GM19238 (cell line): ENCODE data around the gene AUP1.

Experiments used
- DNase-seq: peaks from one replicate; pipeline ENCODE4 v3.0.0; 2011; ENCODE audit warnings: low spot score; ENCODE audit not compliant: insufficient read length

AUP1 gene

DNA sequence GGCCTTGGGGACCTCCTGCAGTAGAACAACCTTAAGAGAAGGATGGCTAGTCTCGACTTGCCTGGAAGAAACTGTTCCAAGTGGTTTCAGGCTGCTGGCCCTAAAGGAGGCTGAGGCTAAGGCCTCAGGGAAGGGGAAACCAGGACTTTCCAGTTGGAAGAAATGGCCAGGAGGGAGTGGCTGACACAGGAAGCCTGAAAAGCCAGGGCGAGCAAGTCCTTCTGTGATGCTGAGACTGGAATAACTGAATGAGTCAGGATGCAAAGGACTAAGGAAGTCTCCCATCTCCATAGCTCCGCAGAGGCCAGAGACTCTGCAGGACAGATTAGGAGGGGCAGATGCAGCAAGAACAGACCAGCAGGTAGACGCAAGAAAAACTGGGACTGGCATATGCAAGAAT lies 7.6 kb upstream of the AUP1 start:
- DNase-seq = no peak

DNA sequence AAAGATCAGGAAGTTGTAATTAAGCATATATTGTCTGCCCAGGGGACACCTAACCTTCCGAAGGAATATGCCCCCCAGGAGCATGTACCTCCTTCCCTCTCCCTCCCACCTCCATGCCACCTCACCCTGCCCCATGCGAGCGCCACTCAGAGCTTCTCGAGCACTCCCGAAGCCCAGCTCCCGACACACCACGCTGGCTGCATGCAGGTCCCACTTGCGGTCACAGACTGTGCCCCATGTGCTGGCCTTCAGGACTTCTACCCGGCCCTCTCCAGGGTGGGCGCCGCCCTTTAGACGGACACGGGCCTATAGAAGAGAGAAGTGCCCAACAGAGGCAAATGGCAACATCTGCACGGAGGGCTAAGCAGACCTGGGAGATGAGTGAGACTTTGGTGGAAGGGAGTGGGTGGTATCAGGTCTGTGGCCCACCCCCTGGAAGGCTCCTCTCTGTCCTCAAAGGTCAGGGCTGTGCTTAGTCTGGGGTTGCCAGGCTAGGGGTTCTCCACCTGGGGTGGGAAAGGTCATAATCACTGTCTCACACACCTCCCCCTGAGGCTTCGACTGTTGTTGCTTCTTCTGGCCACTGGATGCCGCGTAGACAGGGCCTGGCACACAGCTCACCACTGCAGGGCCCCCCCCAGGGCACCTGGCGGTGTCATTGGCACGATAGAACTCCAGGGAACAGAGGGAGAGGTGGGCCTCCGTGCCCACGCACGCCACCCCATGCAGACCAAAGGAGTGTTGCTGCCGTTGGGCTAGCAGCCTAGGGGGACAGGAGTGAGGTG lies 6.9 kb upstream of the AUP1 start:
- DNase-seq = no peak

DNA sequence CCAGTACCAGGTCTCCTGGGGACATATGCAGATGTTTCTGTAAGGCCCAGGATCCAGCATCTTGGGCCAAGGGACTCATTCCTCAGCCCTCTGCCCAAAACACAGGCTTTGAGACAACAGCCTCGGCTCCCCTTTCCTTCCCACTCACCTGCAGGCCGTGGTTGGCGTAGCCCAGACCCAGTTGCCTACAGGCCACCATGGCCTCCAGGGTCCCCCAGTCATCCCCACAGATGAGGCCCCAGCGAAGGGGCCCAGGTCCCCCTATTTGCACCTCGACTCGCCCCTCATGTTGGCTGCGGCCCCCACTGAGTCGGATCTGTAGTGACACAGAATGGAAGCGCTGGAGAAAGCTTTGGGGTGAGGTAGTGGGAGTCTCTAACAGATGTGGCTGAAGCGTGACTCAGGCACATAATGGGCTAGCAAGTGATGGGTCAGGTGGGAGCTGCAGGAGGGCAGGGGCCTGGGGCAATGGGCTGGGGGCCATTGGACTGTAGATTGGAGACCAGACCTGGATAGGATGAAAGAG lies 6.0 kb upstream of the AUP1 start:
- DNase-seq = no peak

DNA sequence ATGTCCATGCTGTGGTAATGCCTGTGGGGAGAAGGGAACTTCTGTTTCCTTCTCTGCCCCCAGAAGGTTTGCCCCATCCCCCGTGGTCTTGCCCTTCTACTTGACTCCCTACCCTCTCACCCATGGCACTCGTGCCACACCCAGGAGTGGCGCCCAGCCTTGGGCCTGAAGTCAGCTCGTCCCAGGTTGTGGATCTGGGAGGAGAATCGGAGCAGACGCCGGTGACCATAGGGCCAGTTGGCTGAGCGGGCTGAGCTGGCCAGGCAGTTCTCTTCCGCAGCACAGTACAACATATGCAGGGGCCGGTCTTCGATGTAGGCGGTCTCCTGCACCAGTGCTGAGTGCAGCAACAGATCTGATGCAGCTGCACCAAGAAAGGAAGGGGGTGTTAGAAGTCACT lies 4.9 kb upstream of the AUP1 start:
- DNase-seq = no peak

DNA sequence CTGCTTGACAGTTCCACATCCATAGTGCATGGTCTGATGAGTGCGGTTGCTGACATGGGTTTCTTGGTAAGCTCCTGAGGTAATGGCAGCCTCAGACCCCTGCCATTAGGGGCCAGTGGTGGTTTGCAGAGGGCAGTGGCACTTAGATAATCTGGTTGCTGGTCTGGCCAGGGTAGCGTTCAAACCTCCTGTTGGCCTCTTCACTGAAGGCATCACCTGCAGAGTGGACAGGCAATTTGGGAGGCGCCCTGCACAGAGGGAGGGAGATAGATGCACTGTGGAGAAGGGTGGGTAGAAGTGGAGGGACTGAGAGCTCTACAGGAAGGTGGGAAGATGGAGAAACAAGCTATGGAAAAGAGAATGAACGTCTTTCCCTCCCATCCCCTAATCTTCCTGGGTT lies 4.0 kb upstream of the AUP1 start:
- no peak for DNase-seq

DNA sequence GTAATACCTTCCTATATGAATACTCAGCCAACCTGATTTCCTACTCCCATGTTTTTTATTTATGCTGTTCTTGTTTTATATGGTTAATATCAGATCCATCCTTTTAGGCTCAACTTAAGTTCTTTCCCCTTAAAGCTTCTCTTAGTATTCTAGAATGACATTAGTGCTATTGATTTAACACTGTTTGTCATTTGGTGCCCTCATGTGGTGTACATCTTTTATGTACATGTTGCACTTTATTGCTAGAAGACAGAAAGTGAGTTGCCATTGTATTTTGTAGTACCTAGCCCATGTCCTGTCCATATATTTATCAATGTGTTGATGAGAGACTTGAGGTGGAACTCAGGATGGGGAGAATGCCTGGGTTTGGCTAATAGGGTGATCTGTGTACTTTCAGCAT lies 2.7 kb upstream of the AUP1 start:
- no peak for DNase-seq

DNA sequence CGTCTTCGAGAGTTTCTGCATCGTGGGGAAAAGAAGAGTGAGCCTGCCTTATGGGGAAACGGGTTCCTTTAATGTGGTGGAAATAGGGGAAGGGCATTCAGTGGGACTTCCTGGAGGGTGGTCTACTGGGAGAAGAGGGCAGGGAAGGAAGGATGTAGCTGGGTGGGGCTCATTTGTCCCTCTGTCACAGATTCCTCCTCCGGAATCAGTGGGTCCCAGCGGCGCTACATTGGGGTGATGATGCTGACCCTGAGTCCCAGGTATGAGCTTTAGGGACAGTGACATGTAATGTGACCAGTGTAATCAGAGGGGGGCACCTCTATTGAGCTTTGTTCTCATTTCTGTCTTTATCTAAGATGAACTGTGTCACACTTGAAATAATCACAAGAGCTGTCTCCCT lies 2.2 kb upstream of the AUP1 start:
- no peak for DNase-seq

DNA sequence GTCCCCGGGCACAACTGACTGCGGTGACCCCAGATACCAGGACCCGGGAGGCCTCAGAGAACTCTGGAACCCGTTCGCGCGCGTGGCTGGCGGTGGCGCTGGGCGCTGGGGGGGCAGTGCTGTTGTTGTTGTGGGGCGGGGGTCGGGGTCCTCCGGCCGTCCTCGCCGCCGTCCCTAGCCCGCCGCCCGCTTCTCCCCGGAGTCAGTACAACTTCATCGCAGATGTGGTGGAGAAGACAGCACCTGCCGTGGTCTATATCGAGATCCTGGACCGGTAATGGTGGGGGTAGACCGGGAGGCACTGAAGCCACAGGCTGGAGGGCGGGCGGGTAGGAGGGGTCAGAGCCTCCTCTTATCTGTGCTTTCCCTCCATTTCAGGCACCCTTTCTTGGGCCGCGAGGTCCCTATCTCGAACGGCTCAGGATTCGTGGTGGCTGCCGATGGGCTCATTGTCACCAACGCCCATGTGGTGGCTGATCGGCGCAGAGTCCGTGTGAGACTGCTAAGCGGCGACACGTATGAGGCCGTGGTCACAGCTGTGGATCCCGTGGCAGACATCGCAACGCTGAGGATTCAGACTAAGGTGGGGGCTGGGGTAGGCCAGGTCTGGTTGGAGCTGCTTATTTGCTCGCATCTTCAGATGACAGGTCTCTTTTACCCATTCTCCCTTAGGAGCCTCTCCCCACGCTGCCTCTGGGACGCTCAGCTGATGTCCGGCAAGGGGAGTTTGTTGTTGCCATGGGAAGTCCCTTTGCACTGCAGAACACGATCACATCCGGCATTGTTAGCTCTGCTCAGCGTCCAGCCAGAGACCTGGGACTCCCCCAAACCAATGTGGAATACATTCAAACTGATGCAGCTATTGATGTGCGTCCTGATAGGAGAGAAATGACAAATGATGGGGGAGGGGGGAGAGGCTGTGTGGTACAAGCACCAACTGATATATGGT lies 1.0 kb upstream of the AUP1 start:
- peak; percentile 72 for DNase-seq

DNA sequence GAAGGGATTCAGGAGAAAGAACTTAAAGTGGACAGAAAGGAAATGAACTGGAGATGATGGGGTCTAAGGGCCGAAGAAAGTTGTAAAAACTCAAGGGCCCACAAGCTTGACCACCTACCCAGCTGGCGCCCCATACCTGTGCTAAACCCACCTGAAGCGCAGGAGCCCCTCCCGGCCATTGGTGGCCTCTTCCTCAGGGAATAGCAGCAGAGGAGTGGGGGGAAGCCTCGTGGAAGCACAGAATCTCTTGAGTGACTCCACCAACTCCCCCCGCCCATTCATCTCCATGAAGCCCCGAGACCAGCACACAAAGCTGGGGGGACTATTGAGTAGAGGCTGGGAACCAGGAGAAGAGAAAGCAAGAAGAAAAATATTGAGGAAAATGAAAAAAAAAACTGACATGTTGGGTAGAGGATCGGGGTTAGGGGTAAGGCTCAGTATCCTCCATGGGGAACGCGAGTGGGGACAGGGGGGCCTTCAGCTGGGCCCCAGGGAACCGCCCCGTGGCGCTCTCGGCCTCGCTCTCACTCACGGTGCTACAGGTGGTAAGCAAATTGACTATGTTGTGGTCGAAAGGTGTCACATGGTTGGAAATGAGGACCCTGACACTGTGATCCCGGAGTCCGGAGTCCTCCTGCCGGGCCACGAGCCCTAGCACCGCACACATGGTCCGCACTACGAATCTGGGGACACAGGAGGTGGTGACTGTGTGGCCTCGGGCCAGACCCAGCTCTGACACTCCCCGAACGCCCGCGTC lies 728 bp downstream of the AUP1 start:
- DNase-seq = no peak

DNA sequence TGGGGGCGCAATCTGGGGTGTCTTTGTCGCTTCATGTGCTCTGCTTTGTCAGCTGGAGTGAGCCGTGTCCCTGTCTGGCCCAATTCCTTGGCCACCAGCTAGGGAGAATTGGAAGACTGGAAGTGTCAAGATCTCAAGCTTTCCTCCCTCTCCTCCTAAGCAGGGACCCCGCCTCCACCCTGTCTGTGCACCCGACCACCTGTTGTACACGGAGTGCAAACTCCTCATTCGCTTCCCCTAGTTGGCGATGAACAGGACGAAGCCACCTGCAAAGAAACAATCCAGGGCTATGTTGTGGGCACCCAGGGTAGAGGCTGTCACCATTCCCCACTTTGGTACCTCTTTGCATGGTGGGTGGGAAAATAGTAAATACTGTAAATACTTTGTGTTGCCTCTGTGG lies 1.8 kb downstream of the AUP1 start:
- DNase-seq = no peak

DNA sequence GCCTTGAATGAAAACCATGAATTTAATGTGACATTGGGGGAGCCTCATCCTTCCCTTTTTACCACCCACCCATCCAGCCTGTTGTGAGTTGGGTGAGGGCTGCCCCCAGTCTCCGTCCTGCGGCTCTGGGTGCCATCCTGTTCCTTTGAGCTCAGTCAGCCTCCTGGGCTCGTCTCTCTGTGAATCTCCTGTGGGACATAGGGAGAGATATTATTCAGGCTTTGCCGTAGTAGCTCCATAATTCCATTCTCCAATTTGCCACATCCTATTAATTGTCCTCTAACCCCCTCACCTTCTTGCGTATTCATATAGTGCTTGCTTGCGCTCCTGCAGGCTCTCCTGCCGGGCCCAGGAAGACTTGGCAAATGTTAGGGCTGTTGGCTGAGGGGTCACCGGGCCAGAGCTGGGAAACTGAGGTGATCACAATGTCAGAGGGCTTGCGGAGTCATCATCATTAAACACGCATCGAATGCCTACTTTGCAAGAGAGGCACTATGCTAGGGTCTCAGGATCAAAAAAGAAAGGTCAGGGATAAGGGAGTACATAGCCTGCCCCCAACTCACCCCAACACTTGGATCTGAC lies 2.8 kb downstream of the AUP1 start:
- no peak for DNase-seq

DNA sequence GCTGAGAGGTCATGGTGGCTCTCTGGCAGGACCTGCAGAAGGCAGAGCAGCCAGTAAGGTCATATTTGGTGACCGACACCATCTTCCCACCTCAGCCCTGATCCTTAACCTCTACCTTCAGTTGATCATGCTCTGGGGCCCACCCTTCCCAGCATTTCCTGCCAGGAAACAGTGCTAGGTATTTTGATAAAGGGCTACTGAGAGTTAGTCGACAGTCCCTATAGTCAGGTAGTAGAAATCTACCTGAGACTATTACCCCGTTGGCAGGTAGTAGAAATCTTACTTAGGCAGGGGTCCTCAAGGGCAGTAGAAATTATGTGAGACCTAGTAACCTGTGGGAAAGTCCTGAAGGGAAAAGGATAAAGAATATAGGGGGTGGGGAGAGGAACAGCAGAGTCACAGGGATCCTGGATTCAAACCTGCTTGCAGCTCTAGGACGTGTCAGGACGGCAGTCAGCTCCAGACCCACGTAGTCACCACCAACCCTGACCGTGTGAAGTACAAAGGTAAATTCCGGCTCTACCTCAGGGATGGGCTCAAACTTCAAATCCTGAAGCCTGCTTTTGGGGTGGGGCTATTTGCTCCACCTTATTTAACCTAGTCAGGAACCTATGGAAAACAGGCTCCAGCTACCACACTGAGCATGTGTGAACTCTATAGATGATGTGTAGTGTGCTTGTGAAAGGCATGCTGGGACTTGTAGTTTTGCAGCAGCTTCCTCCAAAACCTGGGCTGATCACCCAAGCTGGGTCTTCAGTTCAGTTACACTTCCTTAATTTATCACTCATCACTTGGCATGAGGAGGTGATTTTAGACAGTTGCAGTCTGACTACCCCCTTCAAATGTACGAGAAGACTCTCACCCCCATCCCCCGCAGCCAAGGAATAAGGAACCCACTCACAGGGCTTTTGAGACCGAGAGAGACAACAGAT lies 3.5 kb downstream of the AUP1 start, which contains the start of gene DQX1:
TSS of gene DQX1 (minus strand) at position 515 of the 932 bp plus-strand sequence. CDS start at position 13, 502 bp downstream.
- DNase-seq = peak; percentile 55

DNA sequence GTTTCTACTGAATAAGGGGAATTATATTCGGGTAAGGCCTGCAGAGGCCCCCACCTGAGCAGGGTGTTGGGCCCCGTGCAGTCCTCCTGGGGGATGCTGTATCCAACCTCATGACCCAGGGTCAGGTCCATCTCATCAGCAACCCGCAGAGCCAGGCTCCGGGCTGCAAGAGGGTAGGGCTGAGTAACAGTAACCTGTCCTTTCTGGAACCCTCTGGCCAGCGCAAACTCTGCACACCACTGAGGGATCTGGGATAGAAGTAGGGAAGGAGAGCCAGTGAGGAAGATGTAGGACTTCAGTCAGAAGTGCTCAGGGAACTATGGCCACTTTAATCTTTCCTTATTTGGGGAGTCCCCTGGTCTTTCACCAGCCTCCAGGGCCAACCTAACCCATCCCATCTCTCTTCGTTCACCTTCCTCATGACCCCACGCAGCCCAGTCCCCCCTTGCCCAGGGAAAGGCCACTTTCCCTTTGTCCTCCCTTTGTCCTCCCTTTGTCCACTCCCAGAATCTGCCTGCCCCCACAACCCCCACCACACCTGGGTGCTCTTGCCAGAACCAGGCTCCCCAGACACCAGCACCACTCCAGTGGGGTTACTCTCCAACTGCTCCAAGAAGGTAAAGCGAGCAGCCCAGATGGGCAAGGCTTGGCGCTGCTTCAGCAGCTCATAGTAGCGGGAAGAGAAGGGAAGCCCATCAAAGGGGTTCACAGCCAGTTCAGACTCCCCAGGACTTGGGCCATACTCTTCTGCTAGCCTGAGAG lies 4.4 kb downstream of the AUP1 start:
- DNase-seq = no peak

DNA sequence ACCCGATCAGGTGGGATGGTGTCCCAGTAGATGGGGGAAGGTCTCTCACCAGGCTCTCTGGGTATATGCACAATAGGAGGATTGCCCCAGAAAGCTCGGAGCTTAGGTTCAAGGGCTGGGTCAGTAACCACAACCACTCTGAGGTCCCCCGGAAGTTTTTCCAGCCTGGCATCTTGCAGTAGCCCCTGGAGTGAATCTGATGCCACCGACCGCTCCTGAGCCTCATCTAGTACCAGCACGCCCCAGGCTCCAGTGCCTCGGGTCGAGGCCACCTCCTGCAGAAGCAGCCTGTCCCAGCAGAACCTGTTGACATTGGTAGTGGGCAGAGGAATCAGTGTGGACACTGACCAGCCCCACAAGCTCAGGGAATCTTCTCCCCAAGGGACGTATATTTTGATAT lies 5.5 kb downstream of the AUP1 start:
- no peak for DNase-seq

DNA sequence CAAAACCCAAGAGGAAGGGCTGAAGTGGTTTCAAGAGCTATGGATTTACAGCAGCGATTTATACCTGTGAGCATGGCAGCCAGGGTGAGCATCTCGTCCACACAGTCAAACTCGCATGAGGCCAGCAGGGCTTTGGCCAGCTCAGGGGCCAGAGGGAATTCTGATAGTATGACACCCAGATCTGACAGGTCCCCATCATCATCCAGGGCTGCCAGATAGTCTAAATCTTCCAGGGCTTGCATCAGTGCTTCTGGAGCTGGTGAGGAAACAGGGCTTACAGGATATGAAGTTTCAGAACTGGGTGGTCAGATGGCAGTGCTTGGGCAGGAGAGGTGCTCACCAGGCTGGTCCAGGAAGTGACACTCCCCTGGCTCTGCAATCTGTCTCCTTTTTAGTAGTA lies 7.0 kb downstream of the AUP1 start:
- DNase-seq = no peak

DNA sequence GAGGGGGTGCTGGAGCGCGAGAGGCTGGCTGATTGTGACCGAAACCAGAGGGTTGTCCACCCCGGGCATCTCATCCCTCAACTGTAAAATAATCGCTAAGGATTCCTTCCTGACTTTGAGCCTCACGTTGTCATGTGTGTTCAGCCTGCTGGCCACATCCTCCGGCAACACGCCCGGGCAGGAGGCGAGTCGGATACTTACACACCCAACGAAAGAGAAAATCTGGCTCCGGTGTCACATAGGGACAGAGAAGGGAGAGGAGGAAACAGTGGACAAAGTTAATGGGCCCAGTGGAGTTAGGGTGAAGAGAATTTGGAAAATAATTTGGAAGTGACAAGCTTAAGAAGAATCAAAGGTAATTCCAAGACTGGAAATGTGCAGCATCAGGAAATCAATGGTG lies 12.9 kb downstream of the AUP1 start:
- no peak for DNase-seq

DNA sequence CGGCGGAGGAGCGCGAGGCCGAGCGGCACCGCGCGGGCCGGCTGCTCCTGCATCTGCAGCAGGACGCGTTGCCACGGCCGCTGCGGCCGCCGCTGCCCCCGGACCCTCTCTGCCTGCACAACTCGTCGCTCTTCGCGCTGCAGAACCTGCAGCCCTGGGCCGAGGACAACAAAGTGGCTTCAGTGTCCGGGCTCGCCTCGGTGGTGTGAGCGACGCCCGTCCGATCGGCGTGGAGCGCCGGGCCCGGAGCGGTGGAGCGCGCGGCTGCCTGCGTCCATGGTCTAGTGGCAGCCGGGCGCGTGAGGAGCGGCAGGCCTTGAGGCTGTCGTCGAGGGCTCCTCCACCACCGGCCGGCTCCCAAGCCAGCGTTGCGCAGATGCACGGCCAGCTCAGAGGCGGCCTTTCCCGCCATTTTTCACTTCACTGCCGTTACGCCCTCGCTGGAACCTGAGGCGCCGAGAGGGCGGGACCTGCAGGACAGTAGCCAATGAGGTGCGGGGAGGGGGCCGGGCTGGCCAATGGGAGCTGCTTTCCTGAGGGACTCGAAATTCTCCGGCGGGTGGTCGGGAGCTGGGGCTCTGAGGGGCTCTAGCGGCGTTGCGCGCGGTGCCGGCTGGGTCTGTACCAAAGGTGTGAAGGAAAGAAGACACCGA lies 13.4 kb downstream of the AUP1 start:
- peak; percentile 91 for DNase-seq

DNA sequence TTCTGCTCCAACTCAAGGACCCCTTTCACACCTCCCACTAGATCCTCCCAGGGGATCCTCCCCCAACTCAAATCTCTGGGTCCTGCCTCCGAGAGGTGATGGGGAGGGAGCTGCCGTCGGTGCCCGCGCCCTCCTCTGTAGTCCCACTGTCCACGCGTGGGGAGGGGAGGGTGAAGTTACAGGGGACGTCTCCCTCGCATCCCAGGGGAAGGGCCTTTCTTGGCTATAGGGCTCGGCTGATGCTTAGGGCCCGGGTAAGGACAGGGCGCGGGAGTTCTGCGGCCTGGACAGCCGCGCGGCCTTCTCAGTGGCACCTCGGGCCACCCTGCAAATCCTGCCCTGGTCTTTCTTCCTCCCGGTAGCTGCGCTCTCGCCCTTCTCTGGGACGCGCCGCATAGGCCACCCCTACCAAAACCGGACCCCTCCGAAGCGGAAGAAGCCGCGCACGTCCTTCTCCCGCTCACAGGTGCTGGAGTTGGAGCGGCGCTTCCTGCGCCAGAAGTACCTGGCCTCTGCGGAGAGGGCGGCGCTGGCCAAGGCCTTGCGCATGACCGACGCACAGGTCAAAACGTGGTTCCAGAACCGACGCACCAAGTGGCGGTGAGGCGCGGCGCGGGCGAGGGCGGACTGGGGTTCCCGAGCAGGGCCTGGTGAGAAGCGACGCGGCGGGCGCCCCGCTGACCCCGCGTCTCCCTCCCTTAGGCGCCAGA lies 14.1 kb downstream of the AUP1 start:
- no peak for DNase-seq
